Kidney tubule cell (primary cell): ENCODE data around the gene NUMA1.

ENCODE experiments used
- DNase-seq: peaks from one replicate; pipeline ENCODE4 v3.0.0-alpha.2; 2018; ENCODE audit warnings: low spot score

The NUMA1 gene

DNA sequence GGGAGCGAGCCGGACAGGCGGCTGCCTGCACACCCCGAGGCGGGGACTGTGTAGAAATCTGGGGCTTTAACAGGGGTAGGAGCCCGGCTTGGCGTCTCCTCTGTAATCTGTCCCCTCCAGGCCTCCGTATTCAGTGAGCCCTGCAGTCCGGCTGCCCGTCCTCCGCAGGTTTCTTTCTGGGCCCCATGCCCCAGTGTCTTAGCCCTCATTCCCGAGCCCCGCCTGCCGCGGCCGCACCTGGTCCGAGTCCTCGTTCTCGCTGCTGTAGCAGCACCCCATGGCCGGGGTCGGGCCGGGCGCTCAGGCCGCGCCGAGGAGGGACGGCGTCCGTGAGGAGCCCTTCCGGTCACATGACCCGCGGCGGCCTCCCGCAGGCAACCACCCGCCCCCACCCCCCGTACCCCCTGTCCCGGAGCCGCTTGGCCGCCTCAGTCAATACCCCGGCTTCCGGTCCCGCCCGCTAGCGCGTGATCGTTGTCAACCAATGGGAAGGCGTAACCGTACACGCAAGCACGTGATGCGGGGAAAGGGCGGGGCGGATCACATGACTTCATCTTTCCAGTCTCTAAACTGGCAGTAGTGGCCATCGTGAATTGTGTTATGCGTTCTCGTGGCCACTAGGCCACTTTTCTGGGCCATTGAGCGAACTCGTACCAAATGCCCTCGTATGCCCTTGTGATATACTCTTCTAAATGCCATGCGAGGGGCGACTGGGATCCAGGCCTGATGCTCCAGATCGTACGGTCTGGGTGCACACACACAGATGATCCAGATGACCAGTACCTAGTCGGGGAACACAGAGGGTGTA, 22.8 kb upstream of the NUMA1 start, which contains the start of gene LAMTOR1:
TSS of gene LAMTOR1 (minus strand) at position 352 of the 808 bp plus-strand sequence. CDS start at position 279, 73 bp downstream.
- DNase-seq, result peak; percentile 99

DNA sequence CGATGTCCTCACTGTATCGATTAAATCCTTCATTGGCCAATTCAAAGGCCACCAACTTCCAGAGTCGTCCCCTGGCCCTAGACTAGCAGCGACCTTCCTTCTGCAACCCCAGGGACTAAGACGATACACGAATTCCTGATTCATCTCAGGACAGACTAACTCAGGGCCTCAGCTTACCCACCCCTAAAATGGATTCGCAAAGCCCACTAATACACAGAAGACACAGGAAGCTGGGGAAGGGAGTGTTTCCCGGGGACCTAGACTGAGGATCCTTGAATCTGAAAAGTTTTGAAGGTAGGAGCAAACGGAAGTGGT, 22.2 kb upstream of the NUMA1 start:
- no peak for DNase-seq

DNA sequence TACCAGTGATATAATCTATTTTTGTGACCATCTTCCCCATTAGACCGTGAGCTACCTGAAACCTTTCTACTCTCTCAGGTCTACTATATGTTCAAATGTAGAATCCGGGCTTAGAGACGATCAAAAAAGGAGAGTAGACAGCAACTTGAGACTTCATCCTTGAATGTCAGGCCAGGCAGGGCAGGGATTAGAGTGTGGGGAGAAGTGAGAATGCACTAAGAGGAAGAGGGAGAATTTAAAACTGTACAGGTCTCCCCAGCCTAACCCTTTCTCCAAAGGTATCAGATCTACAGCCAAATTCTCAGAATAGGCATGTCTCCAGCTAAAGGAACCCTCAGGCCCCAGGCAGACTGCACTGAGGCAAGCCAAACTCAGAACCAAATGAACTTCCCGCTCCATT, 21.8 kb upstream of the NUMA1 start:
- no peak for DNase-seq

DNA sequence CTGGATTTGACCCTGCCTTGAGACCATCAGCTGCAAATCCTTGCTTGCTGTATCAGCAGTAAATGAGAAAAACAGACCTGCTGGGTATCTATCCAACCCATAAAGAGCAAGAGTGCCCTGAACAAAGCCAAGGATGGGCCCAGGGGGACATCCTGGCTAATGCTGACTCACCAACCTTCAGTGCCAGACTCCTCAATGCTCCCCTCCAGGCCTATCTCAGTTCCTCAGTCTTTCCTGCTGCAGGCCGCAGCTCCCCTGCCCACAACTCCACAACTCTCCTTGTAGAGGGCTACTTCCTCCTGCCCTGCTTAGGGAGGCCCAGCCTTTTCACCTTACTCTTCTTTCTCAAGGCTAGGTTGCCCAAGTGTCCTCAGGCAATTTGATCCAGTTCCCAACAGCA, 20.1 kb upstream of the NUMA1 start:
- DNase-seq, result no peak

DNA sequence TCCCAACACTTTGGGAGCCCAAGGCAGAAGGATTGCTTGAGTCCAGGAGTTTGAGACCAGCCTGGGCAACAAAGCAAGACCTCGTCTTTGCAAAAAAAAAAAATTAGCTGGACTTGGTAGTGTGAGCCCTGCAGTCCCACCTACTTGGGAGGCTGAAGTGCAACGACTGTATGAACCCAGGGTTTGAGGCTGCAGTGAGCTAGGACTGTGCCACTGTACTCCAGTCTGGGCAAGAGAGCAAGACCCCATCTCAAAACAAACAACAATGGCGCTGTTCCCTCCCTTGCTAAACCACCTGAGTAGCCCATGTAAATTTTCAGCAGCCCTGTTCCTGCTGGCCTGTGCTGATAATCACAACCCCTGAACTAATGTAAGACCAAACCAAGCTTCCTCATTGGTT, 19.7 kb upstream of the NUMA1 start:
- DNase-seq, result no peak

DNA sequence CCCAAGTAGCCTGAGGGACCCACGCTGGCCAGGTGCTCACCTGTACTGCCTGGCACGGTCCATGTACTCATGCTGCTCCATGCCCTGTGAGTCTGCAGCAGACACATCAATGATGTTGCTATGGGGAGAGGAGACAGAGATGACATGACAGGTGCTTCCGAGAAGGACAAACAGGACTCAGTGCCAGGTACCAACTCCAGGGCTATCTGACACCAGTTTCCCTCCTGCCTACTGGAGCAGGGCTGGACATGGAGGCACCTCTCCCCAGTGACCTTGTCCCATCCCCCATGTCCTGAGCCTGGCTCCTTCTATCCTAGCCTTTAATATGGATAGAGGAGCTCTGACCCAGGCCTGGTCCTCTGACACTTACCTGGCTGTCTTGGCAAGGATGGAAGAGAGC, 18.4 kb upstream of the NUMA1 start:
- DNase-seq, result no peak

DNA sequence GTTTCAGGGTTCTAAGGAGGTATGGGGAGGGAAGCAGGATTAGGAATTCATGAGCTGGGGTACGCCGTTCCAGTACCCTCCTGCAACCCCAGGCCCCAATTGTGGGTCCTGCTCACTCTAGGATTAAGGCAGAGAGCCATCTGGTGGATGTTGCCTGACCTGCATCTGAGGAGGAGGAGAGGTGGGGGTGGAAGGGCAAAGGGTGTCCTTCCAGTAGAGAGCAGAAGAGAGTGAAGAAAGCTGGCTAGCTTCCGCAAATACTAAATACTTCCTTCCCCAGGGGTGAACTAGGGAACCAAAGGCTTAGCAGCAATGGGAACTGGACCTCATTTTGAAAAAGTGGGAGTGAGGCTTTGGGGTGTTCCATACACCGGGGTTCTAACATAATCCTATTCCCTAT, 10.9 kb upstream of the NUMA1 start:
- peak; percentile 61 for DNase-seq

DNA sequence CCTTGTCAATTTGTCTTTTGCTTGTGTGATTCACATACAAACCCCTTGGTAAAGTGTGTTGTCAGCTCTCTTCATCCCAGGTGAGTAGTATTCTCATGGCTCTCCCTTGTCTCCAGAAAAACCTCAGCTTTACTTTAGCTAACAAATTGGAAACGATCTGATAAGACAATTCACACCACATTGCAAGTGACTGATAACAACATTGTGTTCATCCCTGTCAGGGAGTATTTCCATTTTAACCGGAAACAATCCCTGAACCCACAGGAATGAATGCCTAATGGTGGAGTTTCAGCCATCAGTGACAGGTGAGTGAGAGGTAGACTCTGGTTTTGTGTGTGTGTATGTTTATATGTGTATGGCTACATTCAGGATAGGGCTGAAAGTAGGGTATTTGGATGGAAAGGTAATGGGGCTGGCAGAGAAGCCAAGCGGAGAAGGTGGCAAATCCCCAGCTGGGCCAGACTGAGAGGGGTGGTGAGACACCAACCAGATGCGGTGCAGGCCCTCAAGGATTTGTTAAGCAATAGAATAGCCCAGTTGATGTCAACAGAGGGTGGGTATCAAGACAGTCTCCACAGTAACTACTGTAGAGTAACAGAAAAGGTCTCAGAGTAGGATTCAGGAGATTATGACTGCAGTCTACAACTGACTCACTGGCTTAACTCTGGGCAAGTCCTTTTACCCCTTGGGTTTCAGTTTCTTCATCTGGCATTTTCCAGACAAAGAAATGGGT, 7.9 kb upstream of the NUMA1 start:
- no peak for DNase-seq

DNA sequence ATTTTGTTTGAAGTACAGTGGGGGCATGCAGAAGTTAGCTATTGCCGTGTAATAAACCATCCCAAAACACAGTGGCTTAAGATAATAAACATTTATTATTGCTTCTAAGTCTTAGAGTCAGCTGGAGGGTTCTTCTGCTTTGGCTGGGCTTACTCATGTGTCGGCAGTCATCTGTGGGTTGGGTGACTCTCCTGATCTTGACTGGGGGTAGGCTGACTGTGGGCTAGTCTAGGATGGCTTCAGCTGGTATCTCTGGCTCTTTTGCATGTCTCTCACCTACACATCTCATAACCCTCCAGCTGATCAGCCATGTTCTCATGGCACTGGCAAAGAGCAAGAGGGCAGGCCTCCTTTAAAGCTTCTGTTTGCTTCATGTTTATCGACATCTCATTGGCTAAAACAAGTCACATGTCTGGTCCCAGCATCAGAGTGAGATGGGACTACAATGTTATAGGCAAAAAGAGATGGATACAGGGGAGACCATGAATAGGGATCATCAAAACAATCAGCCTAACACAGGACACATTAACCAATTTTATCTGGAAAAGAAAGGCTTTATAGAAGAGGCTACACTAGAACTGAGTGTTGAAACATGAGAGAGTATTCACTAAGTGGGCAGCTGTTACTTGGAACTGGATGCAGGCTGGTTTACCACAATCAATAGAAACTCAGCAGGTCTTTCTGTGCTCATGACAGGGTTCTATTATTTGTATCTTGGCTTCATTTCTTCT, 5.4 kb upstream of the NUMA1 start:
- no peak for DNase-seq

DNA sequence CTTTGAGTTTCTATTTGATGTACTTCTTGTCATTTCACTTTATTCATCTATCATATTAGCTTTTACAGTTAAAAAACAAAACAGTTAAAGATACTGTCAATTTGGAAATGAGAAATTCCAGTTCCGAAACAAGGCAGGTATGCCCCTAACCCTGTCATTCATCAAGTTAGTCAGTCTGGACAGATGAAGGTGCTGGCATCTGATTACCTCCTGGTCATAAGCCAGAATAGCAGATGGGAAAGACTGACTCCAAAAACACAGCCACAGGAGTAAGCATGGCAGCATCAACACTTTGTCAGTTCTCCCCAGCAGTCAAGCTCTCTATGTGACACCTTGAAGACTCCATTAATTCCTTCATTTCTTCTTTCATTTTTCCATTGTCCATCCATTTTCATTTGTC, 4.6 kb upstream of the NUMA1 start:
- DNase-seq, result no peak

DNA sequence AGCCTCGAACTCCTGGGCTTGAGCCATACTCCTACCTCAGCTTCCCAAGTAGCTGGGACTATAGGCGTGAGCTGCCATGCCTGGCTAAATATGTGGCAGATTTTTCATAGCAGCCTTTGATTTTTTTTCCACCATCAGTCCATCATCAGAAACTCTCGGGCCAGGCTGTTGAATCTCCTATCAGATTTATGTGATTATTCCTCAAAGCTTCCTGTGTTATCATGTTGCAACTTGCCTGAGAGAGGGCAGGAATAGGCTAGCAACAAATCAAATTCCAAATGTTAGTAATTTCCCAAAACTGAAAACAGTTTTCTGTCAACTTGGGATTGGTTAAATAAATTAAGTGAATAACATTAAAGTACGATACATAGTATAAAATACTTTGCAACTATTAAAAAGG, 3.7 kb upstream of the NUMA1 start:
- DNase-seq, result no peak

DNA sequence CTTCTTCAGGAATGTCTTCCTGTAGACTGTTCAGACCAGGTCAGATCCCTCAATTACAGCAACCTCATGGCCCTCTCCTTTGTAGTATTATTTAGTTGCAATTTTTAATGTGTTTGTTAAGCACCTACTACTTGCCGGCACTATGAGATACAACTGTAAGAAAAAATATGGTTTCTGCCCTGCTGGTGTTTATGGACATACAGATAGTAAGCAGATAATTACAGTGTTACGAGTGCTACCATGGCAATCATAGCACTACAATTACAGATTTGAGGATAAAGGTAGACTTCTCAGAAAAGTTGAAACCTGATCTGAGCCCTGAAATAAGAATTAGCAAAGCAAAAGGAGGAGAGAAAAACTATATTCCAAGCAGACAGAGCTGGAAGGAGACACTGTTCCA, 3.1 kb upstream of the NUMA1 start:
- DNase-seq, result no peak

DNA sequence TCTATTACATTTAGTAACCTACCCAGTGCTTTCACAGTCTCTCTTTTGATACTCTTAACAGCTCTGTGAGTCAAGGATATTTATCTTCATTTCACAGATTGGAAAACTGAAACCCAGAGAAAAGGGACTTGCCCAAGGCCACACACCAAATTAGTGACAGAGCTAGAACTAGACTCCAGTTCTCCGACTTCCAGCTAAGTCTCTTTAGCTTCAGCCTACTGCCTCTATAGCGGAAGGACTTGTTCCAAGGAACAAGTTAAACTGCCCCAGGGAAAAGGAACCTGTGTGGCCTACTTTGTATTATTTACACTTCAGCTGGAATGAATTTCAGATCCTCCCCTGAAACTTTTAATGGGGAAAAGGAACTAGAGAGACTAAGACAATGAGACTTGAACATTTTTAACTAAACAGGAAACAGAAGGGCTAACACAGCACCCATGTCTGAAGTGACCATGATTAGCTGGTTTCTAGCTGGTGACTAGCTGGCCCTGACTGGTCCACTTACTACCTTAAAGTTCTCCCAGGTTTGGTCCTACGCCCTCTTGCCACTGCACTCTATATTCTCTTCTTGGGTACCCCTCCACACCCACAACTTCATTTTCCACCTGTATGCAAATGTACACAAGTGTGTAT, 1.6 kb upstream of the NUMA1 start:
- peak; percentile 7 for DNase-seq

DNA sequence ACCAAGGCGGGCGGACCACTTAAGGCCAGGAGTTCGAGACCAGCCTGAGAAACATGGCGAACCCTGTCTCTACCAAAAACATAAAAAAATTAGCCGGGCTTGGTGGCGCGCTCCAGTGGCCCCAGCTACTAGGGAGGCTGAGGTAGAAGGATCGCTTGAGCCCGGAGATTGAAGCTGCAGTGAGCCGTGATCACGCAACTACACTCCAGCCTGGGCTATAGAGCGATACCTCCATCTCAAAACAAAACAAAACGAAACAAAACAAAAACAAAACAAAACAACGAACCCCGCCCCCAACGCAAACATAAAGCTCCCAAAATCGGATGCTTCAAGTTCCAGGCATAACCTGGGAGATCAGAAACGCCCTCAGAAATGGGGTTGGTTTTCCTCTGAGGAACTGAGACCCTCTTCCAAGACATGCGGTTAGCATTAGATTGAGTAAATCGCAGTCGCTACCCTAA, 872 bp upstream of the NUMA1 start:
- DNase-seq, result no peak

DNA sequence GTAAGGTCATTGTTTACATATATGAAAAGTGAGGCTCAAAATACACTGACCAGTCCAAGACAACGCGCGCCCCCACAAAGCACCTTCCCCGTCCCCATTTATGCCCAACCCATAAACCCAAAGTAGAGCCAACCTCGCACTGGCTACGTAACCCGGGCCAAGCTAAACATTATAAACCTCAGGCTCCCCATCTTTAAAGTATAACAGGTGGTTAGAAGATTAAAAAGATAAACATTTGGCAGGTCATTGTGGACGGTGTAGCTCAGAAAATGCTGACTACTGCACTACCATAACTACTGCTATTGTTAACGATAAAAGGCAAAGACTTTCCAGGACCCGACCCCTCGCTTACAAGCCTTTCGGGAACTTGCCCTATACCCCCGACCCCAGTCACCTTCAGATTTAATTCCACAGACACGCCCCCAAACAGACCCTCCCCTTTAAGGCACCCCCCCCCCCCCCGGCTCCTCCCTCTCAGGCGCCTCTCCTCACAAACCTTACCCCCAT, 470 bp downstream of the NUMA1 start:
- DNase-seq, result no peak

DNA sequence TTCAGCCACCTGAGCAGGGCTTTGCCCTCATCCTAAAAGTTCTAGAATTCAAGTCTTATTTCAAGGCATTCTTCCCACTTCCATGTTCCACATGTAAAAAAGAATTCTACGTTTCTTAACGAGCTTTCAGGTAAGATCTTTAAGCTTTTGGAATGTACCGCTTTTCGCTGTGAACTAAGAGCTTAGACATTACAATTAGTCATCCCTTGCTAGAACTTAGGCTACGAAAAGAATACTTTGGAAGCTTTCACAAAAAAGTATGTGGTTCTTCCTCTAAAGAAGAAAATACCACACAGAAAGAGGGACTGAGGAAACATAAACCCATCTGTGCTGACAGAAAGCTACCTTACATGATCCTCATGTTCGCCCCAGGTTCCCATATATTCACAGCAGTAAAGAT, 1.9 kb downstream of the NUMA1 start:
- peak; percentile 20 for DNase-seq

DNA sequence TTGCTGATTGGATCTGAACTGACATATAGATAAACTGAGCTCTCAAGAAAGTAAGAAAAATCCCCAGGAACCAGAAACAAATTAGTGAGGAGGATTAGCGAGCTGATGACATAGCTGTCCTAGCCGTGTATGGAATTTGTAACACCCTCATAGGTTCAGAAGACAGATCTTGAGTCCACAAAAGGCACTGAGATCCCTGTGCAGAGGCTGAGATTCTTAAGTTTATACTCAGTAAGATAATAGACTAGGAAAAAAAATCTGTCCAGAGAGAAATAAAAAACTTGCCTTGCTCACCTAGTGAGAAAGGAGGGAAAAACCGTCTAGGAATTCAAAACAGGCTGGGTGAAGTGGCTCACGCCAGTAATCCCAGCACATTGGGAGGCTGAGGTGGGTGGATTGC, 4.6 kb downstream of the NUMA1 start:
- DNase-seq, result no peak

DNA sequence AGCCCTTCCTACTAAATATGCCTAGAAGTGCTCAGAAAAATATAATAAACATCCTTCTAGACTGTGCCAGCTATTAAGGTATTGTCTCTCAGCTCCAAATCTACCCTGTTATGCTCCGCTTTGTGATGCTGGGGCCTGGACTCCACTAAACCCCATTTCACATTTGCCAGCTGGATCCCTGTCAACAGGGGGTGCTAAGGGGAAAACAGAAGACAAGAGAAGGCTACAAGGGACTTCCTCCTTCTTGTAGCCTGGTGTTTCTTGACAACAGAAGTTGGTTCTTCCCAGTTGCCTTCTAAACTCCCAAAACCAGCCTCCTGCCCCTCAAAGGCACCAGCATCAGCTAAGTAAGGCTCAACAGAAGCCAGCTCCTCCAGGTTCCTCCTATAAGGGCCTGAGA, 5.2 kb downstream of the NUMA1 start:
- no peak for DNase-seq

DNA sequence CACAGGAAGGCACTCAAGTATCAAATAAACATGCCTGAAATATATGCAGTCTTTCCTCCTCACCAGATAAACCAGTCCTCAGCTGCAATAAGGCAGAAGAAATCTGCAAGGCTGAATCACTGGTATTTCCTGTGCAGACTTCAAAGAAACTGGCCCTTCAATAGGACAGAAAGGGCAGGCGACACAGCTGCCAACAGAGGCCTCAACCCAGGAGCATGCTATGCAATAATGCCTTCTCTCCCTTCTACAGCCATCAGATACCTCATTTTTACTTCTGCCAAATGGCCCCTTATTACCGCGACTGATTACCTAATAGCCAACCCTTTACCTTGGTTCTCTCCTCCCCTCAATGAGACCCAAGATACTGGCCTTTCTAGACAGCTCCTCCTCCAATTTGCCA, 8.0 kb downstream of the NUMA1 start:
- peak; percentile 80 for DNase-seq

DNA sequence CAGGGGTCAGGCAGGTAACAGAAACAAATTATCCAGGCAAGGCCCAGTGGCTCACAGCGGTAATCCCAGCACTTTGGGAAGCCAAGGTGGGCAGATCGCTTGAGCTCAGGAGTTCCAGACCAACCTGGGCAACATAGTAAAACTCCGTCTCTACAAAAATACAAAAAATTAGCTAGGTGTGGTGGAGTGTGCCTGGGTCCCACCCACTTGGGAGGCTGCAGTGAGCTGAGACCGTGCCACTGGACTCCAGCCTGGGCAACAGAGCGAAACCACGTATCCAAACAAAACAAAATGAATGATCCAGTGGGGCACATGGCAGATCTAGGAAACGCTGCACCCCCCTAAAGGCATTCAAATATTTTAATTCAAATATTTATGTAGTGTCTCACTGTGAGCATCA, 9.9 kb downstream of the NUMA1 start:
- peak; percentile 70 for DNase-seq

DNA sequence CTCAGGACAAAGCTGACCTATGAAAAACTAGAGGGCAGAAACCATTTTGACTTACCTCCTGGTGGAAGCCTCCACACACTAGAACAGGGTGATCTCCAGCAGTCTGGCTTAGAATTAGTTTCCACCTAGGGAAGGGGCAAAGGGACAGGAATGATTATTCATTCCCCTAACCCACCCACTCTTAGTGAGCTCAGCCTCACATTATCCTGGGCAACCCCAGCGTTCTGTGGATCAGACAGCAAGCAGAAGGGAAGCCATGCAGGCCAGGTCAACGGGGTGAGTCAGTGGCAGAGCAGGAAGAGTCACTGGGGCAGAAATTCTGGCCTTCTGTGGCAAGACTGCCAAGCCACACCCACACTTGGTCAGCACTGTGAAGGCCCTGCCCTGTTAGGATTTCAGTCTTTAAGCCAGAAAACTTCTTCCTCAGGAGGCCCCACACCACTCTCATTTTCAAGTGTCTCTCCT, 10.5 kb downstream of the NUMA1 start:
- DNase-seq, result peak; percentile 94

DNA sequence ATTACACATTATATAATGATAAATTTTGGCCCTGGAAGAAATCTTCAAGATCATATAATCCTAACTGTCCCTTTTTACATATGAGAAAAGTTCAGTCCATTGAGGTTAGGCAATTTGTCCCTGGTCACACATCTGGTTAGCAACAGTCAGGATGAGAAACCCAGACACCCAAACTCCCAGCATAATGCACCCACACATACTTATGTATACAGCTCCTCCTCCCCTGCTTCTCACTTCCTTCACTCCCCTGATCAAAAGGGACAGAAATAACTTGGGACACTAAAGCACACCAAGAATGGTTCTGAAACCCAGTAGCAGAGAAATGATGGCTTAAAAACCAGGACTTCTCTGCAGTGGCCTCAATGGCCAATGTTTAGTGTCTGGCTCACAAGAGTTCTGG, 11.1 kb downstream of the NUMA1 start:
- DNase-seq, result peak; percentile 22
